HG03469 (cell line): ENCODE measurements around the gene AVPR2.

ENCODE experiments used
- ATAC-seq: cut with Tn5 transposase; IDR thresholded peaks from one replicate; pipeline ENCODE4 v1.9.1; 2021; ENCODE audit warnings: mild to moderate bottlenecking, moderate library complexity, moderate number of reproducible peaks; ENCODE audit not compliant: unreplicated experiment

Gene AVPR2

DNA sequence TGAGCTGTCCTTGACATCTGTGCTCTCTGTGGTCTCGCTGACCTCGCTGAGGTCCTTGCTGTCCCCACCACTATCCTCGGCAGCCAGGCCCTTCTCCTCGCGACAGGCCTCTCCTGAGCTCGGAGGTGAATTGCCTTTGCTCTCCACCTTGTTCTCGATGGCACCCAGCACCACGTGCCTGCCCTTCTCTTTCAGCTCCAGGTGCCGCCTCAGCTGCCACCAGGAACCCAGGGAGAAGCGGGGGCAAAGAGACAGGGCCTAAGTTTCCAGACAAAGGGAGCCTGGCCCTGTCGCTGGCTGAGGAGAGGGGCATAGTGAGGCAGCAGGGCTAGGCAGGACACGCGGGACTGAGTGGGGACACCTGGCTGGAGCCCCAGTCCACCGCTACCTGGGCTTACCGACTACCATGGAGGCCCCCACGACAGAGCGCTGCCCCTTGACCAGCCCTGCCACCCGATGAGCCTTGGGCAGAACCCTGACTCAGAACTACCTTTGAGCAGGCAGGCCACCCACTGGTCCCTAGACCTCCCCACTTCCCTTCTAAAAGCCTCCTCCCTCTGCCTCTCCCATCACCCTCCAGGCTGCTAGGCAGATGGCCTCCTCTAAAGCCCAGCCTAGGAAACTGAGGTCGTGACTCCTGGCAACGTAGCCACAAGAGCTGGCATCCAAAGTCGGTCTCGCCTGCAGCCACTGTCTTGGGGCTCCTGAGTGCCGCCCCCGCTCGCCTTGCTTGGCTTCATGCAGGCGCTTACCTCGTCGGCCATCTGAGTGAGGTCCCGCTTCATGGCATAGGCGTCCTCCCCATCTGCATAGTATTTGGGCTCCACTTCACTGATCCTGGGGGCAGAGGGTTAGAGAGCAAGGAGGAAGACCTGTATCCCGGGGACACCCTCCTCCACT lies 25.8 kb downstream of the AVPR2 start:
- ATAC-seq, result no peak

- no peak for ATAC-seq
Observed at GRCh38 chrX:153931151-153931550, 26.7 kb downstream of the AVPR2 start.

DNA sequence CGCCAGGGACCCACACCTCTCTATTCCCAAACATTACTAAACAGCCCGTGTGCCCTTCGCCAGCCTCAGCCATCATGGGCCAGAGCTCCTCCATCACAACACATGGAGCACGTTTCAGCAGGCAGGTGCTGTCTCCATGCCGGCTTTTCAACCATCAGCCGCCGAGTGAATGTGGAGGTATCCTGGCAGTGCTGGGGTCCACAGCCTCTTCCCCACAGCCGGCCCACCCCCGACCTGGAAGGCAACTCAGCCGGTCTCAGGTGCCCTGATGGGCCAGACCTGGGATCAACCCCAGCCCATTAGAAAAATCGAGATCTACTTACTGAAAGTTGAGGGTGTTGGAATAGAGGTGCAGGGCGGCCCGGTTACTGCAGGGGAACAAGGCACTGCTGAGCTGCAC lies 27.3 kb downstream of the AVPR2 start:
- ATAC-seq, result no peak

- no peak for ATAC-seq
Observed at GRCh38 chrX:153932220-153932915, 27.9 kb downstream of the AVPR2 start.

GRCh38 chrX:153933748-153934147 lies 29.3 kb downstream of the AVPR2 start:
- no peak for ATAC-seq

DNA sequence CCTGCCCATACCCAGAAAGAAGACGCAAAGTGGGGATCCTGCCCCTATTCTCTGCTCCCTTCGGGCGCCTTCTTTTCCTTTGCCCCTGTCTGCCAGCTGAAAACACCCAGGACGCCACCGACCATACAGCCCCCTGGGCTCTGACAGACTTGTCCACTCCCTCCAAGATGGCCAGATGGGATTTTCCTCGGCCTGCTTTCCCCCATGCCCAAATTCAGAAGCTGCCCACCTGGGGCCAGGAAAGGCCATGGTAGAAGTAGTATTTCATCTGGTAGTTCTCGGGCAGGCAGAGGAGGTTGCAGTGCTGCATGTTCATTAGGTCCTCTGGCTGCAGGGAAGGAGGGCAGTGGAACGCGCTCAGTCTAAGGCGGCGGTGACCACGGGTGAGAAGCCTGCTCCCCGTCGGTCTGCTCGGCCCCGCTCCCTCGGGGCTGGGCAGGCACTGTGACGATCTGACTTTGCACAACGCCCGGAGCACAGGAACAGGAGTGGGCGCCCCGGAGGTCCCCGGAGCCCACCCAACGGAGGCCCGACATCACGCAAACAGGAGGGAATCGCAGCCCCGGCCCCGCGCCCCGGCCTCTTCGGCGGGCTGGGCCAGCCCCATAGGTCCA lies 29.8 kb downstream of the AVPR2 start:
- ATAC-seq, result no peak

GRCh38 chrX:153934762-153935325 lies 30.4 kb downstream of the AVPR2 start, which contains the start of gene NAA10:
TSS of gene NAA10 (minus strand) at chrX:153935037. CDS start at chrX:153934904, 133 bp downstream.
- no peak for ATAC-seq

DNA sequence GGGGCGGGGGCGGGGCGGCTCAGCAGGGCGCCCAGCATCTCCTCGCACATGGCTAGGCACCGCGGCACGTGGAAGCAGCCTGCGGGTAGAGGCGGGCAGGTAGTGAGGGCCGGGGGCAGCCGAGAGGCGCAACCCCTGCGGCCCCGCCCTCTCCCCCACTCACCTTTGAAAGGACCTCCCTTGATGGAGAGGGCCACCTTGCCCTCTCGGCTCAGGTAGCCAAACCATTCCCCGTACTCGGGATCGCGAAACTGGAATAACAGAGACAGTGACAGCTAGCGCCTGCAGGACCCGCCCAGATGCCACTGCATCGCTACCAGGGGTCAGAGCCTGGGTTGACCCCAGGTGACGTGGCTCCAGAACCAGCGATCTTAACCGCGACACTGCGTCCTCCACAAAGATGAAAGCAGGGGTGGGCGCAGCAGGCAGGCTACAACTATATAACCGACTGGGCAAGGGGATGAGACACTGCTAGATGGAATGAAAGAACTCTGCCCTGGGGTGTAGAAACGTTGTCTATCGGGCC lies 30.9 kb downstream of the AVPR2 start:
- ATAC-seq, result no peak

- ATAC-seq, result no peak
Observed at GRCh38 chrX:153937056-153937455, 32.6 kb downstream of the AVPR2 start.

DNA sequence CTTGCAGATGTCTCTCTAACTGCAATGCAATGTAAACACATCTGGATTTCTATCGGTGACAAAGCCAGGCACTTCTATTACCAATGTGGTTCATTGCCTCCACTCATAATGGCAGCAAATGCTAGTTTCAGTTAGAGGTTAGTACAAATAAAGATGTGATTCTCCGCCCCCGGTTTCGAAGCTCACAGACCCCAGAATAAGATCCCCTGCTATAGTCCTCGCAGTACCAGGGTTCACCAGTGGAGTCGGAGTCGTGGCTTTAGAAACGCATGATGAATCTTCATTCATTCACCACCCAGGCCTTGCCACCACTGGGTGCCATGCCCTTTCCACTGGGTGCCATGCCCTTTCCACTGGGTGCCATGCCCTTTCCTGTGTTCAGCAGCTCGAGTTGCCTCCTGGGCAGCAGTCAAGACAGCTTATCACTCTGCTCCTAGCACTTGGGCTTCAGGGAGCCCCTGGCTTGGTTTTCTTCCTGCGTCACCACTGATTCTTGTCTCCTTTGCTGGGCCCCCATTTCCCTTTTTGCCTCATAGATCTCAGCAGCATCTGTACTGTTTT lies 33.8 kb downstream of the AVPR2 start:
- no peak for ATAC-seq

DNA sequence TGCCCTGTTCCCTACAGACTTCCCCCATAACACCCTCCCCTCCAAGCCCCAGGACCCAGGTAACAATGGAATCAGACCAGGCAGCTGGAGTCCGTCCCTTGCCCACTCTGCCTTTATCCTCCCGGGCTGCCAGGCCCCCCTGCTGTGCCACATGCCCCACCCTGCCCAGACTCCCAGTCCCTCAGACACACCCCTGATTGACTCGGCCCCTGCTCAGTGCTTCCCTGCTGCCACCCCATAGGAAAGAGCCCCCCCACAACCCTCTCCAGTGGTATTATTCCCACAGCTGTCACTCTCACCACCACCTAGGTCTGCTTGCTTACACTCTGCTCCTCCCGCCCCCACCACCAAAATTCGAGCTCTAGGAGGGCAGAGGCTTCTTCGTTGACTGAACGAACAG lies 35.1 kb downstream of the AVPR2 start:
- no peak for ATAC-seq

- ATAC-seq, result no peak
Observed at GRCh38 chrX:153941336-153942252, 37.1 kb downstream of the AVPR2 start.

- no peak for ATAC-seq
Observed at GRCh38 chrX:153944140-153944799, 39.8 kb downstream of the AVPR2 start, which contains the start of gene RENBP. TSS of gene RENBP (minus strand) at chrX:153944643. CDS start at chrX:153944610, 33 bp downstream.

DNA sequence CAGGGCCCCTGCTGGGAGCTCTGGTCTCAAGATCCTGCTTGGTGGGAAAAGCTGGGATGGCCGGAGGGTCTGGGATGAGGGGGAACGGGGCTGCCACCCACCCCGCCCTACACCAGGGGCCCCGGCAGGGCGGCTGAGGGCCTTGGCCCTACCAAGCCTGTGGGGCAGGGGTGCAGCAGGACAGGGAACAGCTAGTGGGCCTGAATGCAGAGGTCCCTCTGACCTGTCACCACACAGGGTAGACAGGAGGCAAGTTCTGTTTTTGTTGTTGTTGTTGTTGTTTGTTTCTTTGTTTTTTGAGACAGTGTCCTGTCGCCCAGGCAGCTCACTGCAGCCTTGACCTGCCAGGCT lies 40.3 kb downstream of the AVPR2 start:
- ATAC-seq, result no peak

- no peak for ATAC-seq
Observed at GRCh38 chrX:153945956-153946943, 41.8 kb downstream of the AVPR2 start.

GRCh38 chrX:153947009-153947769 lies 42.7 kb downstream of the AVPR2 start:
- no peak for ATAC-seq

- no peak for ATAC-seq
Observed at GRCh38 chrX:153948002-153948466, 43.6 kb downstream of the AVPR2 start.
